Stimulated activated CD4-positive, alpha-beta T cell treated with anti-CD3 and anti-CD28 coated beads, Interleukin-4, amount 100 ng/mL, for 4 hours (primary cell): ENCODE measurements around the gene TAF10.

Experiments used
- DNase-seq, 2 experiments: peaks; one replicate each; pipeline ENCODE4 v3.0.0-alpha.2; 2020

The TAF10 gene

GRCh38 chr11:6576471-6577373 lies 35.3 kb downstream of the TAF10 start:
- no peak for DNase-seq

- DNase-seq: no peak
These were observed 37.0 kb downstream of the TAF10 start for GRCh38 chr11:6574816-6575715.

DNA sequence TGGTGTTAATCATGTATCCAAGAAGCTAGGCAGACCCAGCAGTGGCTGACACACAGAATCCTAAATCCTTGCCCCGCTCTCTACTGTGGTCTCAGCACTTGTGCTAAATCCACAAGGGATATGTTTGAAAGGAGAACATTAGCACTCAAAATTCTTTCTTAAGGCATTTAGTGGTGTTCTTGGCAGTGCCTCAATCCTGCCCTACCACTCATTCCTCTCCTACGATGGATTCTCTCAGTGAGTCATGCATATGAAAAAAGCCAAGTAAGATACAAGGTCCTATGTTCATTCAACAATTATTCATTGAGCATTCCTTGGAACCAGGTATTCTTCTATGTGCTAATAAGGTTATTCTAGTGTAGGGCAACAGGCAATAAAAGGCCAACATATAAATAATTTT lies 39.8 kb downstream of the TAF10 start:
- no peak for DNase-seq

GRCh38 chr11:6571434-6572008 lies 40.5 kb downstream of the TAF10 start:
- no peak for DNase-seq

DNA sequence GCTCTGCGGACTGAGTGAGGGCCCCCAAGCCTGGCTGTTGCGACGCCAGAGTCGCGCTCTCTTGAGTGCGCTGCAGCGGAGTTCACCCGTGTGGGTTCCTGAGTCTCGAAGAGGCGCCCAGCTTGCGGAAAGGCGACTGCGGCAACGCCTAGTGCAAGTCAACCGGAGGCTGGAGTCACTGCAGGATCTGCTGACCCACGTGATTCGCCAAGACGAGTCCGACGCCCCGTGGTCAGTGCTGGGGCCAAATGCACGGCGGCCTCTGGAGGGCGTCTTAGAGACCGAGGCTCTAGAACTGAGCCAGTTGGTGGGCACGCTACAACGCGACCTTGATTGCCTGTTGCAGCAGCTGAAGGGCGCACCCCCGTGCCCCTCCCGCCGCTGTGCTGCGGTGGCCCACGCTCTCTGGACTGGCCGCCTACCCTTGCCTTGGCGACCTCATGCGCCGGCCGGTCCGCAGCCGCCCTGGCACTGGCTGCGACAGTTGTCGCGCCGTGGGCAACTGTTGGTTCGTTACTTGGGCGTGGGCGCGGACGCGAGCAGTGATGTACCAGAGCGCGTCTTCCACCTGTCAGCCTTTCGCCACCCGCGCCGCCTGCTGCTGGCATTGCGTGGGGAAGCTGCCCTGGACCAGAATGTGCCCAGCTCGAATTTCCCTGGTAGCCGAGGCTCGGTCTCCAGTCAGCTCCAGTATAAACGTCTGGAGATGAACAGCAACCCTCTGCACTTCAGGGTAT lies 41.2 kb downstream of the TAF10 start:
- no peak for DNase-seq

DNA sequence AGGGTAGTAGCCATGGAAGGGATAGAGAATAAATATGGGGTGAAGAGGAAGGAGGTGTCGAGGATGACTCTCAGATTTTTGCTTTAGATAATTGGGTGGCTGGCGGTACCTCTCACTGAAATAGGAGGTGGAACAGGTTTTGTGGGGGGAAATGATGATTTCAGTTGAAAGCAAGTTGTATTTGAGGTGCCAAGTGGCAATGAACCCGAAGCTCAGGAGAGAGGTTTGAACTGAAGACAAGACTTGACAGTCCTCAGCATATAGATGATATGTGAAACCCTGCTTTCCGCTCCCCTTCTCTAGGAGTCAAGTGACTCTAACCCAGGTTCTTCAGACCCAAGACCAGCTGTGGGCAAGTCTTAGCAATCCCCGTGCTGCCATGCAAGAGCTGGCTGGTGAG lies 42.3 kb downstream of the TAF10 start:
- no peak for DNase-seq

GRCh38 chr11:6568191-6568918 lies 43.7 kb downstream of the TAF10 start:
- no peak for DNase-seq

- no peak for DNase-seq
These were observed 44.7 kb downstream of the TAF10 start for GRCh38 chr11:6567371-6567745.

DNA sequence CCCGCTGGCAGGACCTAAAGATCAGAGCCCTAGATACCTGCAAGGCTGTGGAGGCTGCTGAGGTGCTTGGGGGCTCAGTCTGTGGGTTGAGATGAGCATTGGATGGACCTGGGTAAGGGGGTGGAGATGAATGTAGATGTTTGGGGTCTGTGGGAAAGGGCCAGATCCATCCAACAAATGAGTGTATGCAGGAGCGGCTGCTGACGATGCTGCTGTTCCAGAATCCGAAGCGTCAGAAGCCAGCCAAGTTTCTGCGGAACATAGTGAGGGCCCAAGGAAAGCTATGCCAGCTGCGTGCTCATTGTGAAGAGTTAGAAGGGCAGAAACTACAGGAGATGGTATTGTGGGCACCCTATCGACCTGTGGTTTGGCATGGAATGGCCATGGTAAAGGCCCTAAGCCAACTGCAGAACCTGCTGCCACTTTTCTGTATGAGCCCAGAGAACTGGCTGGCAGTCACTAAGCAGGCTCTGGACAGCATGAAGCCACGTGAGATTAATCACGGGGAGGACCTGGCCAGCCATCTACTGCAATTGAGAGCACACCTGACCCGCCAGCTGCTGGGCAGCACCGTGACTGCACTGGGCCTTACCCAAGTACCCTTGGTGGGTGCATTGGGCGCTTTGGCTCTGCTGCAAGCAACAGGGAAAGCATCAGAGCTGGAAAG lies 45.2 kb downstream of the TAF10 start:
- DNase-seq: no peak

GRCh38 chr11:6565988-6566703 lies 45.9 kb downstream of the TAF10 start:
- DNase-seq: no peak

- no peak for DNase-seq
These were observed 46.7 kb downstream of the TAF10 start for GRCh38 chr11:6565325-6565724.

GRCh38 chr11:6563667-6564066 lies 48.3 kb downstream of the TAF10 start:
- DNase-seq: no peak

- no peak for DNase-seq
These were observed 48.8 kb downstream of the TAF10 start for GRCh38 chr11:6563121-6563619.

- DNase-seq: no peak
These were observed 50.7 kb downstream of the TAF10 start for GRCh38 chr11:6561288-6561687.
